Kidney (tissue), 14 donors: Measurements from ENCODE around the gene C1orf21. TPM values are rescaled to one million over a fixed set of nuclear protein-coding genes. Genes with fewer than 3 reads are reported as not detected.
A peak's percentile ranks its signal among the peaks of the same experiment; 100 is the strongest.

Experiments
- DNase-seq, 5 donors: peaks; one replicate each; pipeline ENCODE4 v3.0.0-alpha.2; 2013 to 2020
- FAIRE-seq: peaks from 2 replicates; lab custom pipeline; 2012; peaks lifted over from hg19 to GRCh38; lab: Jason Lieb, UNC
- H3K27ac ChIP-seq, 2 donors: one replicate each; pipeline ENCODE4 v1.7.0; 2013; ENCODE audit warnings: low read depth in 2 of 2, low read length in 2 of 2, inconsistent platforms in 1 of 2
- H3K27me3 ChIP-seq: one replicate; pipeline ENCODE4 v1.7.1; 2013; ENCODE audit warnings: low read length, inconsistent platforms; ENCODE audit not compliant: control insufficient read depth, insufficient read depth
- H3K36me3 ChIP-seq, 3 donors: one replicate each; pipeline versions ENCODE4 v1.7.0 to v1.7.1; 2013; ENCODE audit warnings: low read length in 3 of 3, control low read depth in 1 of 3, inconsistent platforms in 1 of 3; ENCODE audit not compliant: insufficient read depth in 3 of 3, control insufficient read depth in 2 of 3
- H3K4me1 ChIP-seq, 3 donors: one replicate each; pipeline versions ENCODE4 v1.7.0 to v1.7.1; 2013; ENCODE audit warnings: low read length in 3 of 3, inconsistent platforms in 1 of 3, low read depth in 1 of 3; ENCODE audit not compliant: control insufficient read depth in 2 of 3, insufficient read depth in 2 of 3
- H3K4me3 ChIP-seq, 3 donors: one replicate each; pipeline versions ENCODE4 v1.7.0 to v1.8.1; 2013; ENCODE audit warnings: low read length in 3 of 3, control low read depth in 1 of 3, inconsistent platforms in 1 of 3
- H3K9ac ChIP-seq, 3 donors: one replicate each; pipeline versions ENCODE4 v1.7.0 to v1.7.1; 2013; ENCODE audit warnings: low read length in 3 of 3, control low read depth in 1 of 3, inconsistent platforms in 1 of 3
- H3K9me3 ChIP-seq, 3 donors: one replicate each; pipeline versions ENCODE4 v1.7.0 to v1.7.1; 2013; ENCODE audit warnings: low read length in 3 of 3, control low read depth in 1 of 3, inconsistent platforms in 1 of 3; ENCODE audit not compliant: control insufficient read depth in 2 of 3, insufficient read depth in 1 of 3
- intact Hi-C: fragments of 100-400 bp; cut with DNase I; formaldehyde crosslinking; loops from one replicate; pipeline ENCODE4 v1.11.1; 2022
- polyA plus RNA-seq: library from polyadenylated mRNA; stranded (reverse); fragments of 350-450 nt; fragmentation: Illumina TruSeq; extraction: RNeasy Lipid Tissue Mini Kit (QIAGEN cat#74804); gene quantifications from one replicate; pipeline ENCODE4 v1.2.3, GENCODE V29; 2014; ENCODE audit warnings: low read depth, low replicate concordance; ENCODE audit not compliant: insufficient read depth
- total RNA-seq: library from RNA; stranded (reverse); fragmentation: NEBNext Ultra II Directional; extraction: Animal tissue kit (Norgen Biotek cat#: 25700); gene quantifications from one replicate; pipeline ENCODE4 v1.2.1, GENCODE V29; 2021
- TF ChIP-seq, protein P1 (sequence below): IDR thresholded peaks from 3 replicates; pipeline ENCODE4 v1.5.1; 2012; ENCODE audit warnings: mild to moderate bottlenecking, moderate library complexity, borderline replicate concordance; ENCODE audit not compliant: insufficient read depth; ENCODE audit errors: extremely low read depth
- donor health status: control.
- donor health status: control.
- donor health status: control.
- donor health status: control.
- donor health status: control.
- donor health status: DM: yes; HTN: yes; CAD: no.
- donor health status: Normal renal cell carcinoma (clear cell type).

The C1orf21 gene
- total and polyA plus RNA-seq, 2 donors from 2014 or later = 18.3 to 18.6 TPM

DNA sequence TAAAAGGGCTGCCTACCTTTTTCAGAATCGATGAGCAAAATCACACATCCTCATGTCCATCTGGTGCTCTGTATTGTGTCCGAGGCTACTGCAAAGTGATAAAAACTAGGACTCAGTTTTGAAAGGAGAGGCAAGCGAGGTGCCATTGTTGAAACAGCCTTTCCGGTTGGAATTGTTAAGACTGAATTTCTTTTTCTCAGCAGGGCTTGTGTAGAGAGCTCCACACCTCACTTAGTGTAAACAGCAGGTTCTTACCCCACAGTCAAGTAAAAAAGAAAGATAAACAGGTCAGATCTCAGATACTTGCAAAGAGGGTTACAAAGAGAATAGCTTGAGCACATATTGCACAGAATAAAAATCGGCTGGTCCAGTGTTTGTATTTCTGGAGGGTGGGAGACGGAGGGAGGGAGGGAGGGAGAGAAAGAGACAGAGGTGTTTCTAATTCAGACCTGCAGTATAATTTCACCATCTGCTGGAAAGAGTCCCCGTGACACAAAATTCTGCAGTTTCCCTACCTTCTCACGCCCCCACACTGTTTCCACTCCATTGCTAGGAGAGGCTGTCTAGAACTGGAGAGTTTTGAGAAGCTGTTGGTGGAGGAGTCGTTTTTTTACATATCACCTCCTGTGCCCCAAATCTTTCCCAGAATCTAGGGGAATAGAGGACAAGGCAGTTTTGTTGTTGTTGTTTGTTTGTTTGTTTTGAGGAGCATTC, 285.3 kb downstream of the C1orf21 start:
- DNase-seq = peak in 2 of 5 donors; percentile 19 to 35
- Histone ChIP-seq H3K27ac (no peak overlapping the region), H3K9ac (no peak overlapping the region), H3K4me1 (no peaks in the 10 kb centered on the region), H3K9me3 (no peaks in the 10 kb centered on the region), H3K36me3 (no peaks in the 10 kb centered on the region), H3K4me3 (no peak overlapping the region), H3K27me3 (no peaks in the 10 kb centered on the region)
- intact Hi-C loops = no loop called here
- no peak for FAIRE-seq
- TF ChIP-seq, protein P1, sequence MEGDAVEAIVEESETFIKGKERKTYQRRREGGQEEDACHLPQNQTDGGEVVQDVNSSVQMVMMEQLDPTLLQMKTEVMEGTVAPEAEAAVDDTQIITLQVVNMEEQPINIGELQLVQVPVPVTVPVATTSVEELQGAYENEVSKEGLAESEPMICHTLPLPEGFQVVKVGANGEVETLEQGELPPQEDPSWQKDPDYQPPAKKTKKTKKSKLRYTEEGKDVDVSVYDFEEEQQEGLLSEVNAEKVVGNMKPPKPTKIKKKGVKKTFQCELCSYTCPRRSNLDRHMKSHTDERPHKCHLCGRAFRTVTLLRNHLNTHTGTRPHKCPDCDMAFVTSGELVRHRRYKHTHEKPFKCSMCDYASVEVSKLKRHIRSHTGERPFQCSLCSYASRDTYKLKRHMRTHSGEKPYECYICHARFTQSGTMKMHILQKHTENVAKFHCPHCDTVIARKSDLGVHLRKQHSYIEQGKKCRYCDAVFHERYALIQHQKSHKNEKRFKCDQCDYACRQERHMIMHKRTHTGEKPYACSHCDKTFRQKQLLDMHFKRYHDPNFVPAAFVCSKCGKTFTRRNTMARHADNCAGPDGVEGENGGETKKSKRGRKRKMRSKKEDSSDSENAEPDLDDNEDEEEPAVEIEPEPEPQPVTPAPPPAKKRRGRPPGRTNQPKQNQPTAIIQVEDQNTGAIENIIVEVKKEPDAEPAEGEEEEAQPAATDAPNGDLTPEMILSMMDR = no peak

DNA sequence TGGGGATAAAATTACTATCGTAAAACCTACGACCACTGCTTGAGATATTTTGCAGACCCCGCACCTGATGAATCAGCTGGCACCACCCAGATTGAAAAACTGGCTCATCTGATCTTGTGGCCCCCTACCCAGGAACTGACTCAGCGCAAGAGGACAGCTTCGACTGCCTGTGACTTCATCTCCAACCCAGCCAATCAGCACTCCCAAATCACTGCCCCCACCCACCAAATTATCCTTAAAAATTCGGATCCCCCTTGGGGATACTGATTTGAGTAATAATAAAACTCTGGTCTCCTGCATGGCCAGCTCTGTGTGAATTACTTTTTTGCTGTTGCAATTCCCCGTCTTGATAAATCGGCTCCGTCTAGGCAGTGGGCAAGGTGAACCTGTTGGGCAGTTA, 286.5 kb downstream of the C1orf21 start:
- Histone ChIP-seq H3K36me3 (no peaks in the 10 kb centered on the region), H3K4me1 (no peaks in the 10 kb centered on the region), H3K27me3 (no peaks in the 10 kb centered on the region), H3K9me3 (no peaks in the 10 kb centered on the region), H3K4me3 (no peak overlapping the region), H3K27ac (no peak overlapping the region), H3K9ac (no peak overlapping the region)
- no peak for DNase-seq
- FAIRE-seq = no peak
- TF ChIP-seq, protein P1 = no peak
- intact Hi-C loops = no loop called here

DNA sequence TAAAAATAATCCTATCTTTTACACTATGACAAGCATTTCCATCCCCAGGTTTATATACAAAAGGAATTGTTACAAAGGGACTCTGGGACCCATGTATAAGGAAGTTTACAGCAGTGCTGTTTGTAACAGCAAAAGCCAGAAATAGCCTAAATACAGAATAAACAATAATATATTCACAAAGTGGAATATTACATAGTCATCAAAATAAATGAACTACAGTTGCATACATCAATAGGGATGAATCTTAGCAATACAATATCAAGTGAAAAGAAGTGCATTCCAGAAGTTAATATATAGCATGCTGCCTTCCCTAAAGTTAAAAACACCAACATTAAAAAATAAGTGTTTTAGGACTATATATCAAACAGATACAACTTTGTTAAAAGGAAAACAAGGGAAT, 290.5 kb downstream of the C1orf21 start:
- Histone ChIP-seq H3K9ac (no peak overlapping the region), H3K27ac (no peak overlapping the region), H3K4me3 (no peak overlapping the region), H3K36me3 (no peaks in the 10 kb centered on the region), H3K4me1 (no peaks in the 10 kb centered on the region), H3K27me3 (no peaks in the 10 kb centered on the region), H3K9me3 (peaks cover 0 to 5% (median 0%) of the 10 kb centered on the region in 3 donors)
- TF ChIP-seq, protein P1 = no peak
- FAIRE-seq (no peak), DNase-seq (no peak)
- intact Hi-C loops = no loop called here
